SU-DHL-6 (cell line): ENCODE data around the gene SLC40A1.

ENCODE experiments used
- H2AFZ ChIP-seq: fragments of 200-600 bp; sonication (generic); 2 replicates; pipeline ENCODE4 v1.6.1; 2014; ENCODE audit warnings: low read depth, mild to moderate bottlenecking, moderate library complexity, mixed read lengths, antibody characterized with exemption, low read length; ENCODE audit not compliant: severe bottlenecking
- H3F3A ChIP-seq: fragments of 200-600 bp; shearing (Covaris generic); 2 replicates; pipeline ENCODE4 v1.6.0; 2016; ENCODE audit warnings: antibody characterized with exemption, mild to moderate bottlenecking; ENCODE audit not compliant: insufficient read depth
- H3K27ac ChIP-seq: fragments of 200-600 bp; sonication (generic); 2 replicates; pipeline ENCODE4 v1.5.1; 2016; ENCODE audit warnings: low read depth, mild to moderate bottlenecking, low read length, moderate library complexity, mixed read lengths
- H3K27me3 ChIP-seq: fragments of 200-600 bp; sonication (generic), shearing (Covaris generic); 2 replicates; pipeline ENCODE4 v1.6.0; 2014; ENCODE audit warnings: mild to moderate bottlenecking, low read length
- H3K36me3 ChIP-seq: fragments of 200-600 bp; sonication (generic); 2 replicates; pipeline ENCODE4 v1.6.1; 2014; ENCODE audit warnings: mild to moderate bottlenecking, low read length, mixed read lengths
- H3K4me2 ChIP-seq: fragments of 300-600, 200-600 bp; shearing (Covaris generic), sonication (generic); 2 replicates; pipeline ENCODE4 v1.6.0; 2014; ENCODE audit warnings: low read length, low read depth, mild to moderate bottlenecking; ENCODE audit not compliant: poor library complexity, severe bottlenecking
- H3K4me3 ChIP-seq: fragments of 200-600 bp; sonication (generic); 2 replicates; pipeline ENCODE4 v1.5.1; 2014; ENCODE audit warnings: antibody characterized with exemption, low read length, mild to moderate bottlenecking, mixed read lengths; ENCODE audit not compliant: insufficient read depth, poor library complexity, severe bottlenecking
- H3K79me2 ChIP-seq: fragments of 200-600 bp; sonication (generic); 2 replicates; pipeline ENCODE4 v1.6.1; 2014; ENCODE audit warnings: mild to moderate bottlenecking, low read length, moderate library complexity; ENCODE audit not compliant: insufficient read depth
- H3K9ac ChIP-seq: fragments of 200-600 bp; sonication (generic); 2 replicates; pipeline ENCODE4 v1.7.0; 2014; ENCODE audit warnings: mild to moderate bottlenecking, low read length
- H3K9me2 ChIP-seq: fragments of 200-600 bp; sonication (generic); replicated peaks from 2 replicates; pipeline ENCODE4 v1.6.1; 2014; ENCODE audit warnings: low read length; ENCODE audit not compliant: insufficient read depth
- H3K9me3 ChIP-seq: fragments of 200-600 bp; sonication (generic); 2 replicates; pipeline ENCODE4 v1.6.1; 2014; ENCODE audit warnings: low read length, mixed read lengths; ENCODE audit not compliant: insufficient read depth
- H4K20me1 ChIP-seq: fragments of 200-600 bp; sonication (generic); 2 replicates; pipeline ENCODE4 v1.6.1; 2014; ENCODE audit warnings: low read depth, mild to moderate bottlenecking, antibody characterized with exemption, low read length, moderate library complexity, mixed read lengths
- EZH2phosphoT487 ChIP-seq: fragments of 200-600 bp; sonication (generic), shearing (Covaris generic); conservative IDR thresholded peaks from 2 replicates; pipeline ENCODE4 v1.6.1; 2018; ENCODE audit warnings: mild to moderate bottlenecking, antibody characterized with exemption, low read length, moderate library complexity, mixed read lengths
- TF ChIP-seq, protein P1 (sequence below): fragments of 200-600 bp; sonication (generic); IDR thresholded peaks from one replicate; pipeline ENCODE4 v1.5.1; 2017; ENCODE audit warnings: antibody characterized with exemption, mild to moderate bottlenecking, low read length, moderate library complexity; ENCODE audit not compliant: insufficient read depth, poor library complexity, severe bottlenecking

SLC40A1 gene

DNA sequence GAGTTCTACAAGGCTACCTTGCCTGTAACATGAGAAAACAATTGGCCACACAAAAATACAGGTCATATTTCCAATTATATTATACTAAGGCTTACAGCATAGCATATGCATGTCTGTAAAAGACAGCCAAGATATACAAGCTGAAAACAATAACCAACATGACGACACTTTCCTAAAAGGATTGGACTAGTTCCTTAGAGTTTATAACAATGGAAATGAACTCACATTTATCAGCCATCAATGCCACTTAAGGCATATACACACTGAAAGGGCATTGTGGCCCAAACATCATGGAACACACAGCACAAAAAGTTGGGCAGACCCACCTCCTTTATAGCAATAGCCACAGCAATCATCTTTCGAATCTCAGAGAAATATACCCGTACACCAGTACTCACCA lies 52.0 kb downstream of the SLC40A1 start:
- Histone ChIP-seq H3K4me2 (no peak overlapping the region), H3K27ac (no peak overlapping the region)

DNA sequence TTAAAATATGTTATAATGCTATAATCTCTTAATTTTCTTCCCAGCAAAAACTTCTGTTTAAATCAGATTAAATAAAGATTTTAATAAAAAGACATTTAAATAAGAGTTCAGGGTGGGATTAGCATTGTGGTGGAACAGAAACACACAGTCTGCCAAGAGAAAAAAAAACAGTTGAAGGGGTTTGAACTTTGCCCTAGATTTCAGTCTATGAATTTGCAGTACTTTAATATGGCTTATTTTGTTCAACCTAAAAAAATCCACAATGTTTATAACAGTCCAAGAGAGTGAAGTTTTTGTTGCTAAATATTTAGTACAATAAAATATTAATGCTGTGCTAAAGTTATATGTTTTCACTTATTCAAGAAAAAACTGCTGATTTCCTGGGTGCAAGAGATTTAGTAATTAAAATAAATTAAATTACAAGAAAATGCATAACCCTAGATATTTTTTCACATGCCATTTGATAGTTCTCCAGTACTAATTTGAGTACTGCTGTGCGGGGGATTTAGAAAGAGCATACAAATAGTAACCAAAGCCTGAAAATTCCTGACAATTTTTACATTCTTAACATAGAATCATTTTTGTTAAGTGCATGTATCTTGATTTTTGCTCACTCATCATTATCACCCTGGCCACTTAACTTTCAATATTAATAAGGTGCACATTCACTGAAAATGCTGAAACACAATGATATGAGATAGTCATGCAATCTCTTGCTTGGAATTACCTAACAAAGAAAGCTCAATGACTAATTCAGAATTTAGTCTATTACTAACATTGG lies 52.6 kb downstream of the SLC40A1 start:
- Histone ChIP-seq H3K36me3 (no peaks in the 10 kb centered on the region), H3K27ac (no peak overlapping the region), H3K79me2 (no peaks in the 10 kb centered on the region), H3K4me3 (no peak overlapping the region), H3K4me2 (no peak overlapping the region), H3F3A (no peaks in the 10 kb centered on the region), H3K9me2 (no peaks in the 10 kb centered on the region), H2AFZ (no peak overlapping the region), H3K27me3 (no peaks in the 10 kb centered on the region), H4K20me1 (no peaks in the 10 kb centered on the region), H3K9me3 (no peaks in the 10 kb centered on the region), H3K9ac (no peak overlapping the region)
- TF ChIP-seq, protein P1, sequence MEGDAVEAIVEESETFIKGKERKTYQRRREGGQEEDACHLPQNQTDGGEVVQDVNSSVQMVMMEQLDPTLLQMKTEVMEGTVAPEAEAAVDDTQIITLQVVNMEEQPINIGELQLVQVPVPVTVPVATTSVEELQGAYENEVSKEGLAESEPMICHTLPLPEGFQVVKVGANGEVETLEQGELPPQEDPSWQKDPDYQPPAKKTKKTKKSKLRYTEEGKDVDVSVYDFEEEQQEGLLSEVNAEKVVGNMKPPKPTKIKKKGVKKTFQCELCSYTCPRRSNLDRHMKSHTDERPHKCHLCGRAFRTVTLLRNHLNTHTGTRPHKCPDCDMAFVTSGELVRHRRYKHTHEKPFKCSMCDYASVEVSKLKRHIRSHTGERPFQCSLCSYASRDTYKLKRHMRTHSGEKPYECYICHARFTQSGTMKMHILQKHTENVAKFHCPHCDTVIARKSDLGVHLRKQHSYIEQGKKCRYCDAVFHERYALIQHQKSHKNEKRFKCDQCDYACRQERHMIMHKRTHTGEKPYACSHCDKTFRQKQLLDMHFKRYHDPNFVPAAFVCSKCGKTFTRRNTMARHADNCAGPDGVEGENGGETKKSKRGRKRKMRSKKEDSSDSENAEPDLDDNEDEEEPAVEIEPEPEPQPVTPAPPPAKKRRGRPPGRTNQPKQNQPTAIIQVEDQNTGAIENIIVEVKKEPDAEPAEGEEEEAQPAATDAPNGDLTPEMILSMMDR = no peak
- no peak for TF ChIP-seq EZH2phosphoT487

More for the DNA sequence above, 52.0 kb downstream of the SLC40A1 start:
- Histone ChIP-seq H3K9me2 (no peaks in the 10 kb centered on the region), H3K27me3 (no peaks in the 10 kb centered on the region), H3K9me3 (no peaks in the 10 kb centered on the region), H3K9ac (no peak overlapping the region), H3K4me3 (no peak overlapping the region), H2AFZ (no peak overlapping the region), H3F3A (no peaks in the 10 kb centered on the region), H3K36me3 (no peaks in the 10 kb centered on the region), H3K79me2 (no peaks in the 10 kb centered on the region), H4K20me1 (no peaks in the 10 kb centered on the region)
- TF ChIP-seq EZH2phosphoT487 = no peak
- TF ChIP-seq, protein P1 = no peak

DNA sequence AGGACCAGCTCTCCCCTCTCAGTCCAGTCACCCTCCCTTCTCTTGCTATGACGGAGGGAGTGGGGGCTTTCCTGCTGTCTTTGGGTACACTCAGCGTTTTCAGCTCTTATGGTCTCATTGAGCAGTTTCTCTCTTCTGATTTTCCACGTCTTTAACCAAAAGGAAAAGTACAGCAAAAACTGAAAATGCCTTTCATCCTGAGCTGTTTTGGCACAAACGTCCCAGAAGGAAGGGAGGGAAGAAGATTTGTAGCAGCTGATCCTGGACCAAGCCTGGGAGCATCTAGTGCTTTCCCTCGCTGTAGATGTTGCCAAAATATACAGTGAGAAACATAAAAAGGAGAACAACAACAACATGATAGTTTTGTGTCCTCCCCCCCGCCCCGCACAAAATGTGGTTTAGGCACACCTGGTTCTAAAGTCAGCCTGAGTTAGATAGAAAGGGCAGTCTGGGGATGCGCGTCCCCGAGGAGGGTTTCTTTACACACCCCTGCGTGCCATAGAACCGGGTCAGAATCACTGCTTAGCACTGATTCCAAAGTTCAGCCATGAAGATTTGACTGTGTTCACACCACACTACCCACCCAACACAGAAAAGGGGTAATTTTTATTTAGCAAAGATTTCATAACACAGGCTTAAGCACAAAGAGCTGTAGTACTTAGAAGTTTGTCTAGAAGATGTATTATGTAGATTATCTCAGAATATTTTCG lies 53.4 kb downstream of the SLC40A1 start:
- H3K79me2 ChIP-seq = no peaks in the 10 kb centered on the region
- H3K9ac ChIP-seq = no peak overlapping the region
- no peaks in the 10 kb centered on the region for H3K36me3 ChIP-seq
- no peaks in the 10 kb centered on the region for H3K9me2 ChIP-seq
- no peaks in the 10 kb centered on the region for H4K20me1 ChIP-seq
- no peak overlapping the region for H2AFZ ChIP-seq
- no peaks in the 10 kb centered on the region for H3K9me3 ChIP-seq
- no peak overlapping the region for H3K27ac ChIP-seq
- no peak for TF ChIP-seq EZH2phosphoT487
- TF ChIP-seq, protein P1 = no peak
- H3K27me3 ChIP-seq = no peaks in the 10 kb centered on the region
- H3K4me2 ChIP-seq = no peak overlapping the region
- no peak overlapping the region for H3K4me3 ChIP-seq
- no peaks in the 10 kb centered on the region for H3F3A ChIP-seq
